OCI-LY1 (cell line): ENCODE results near the gene RASGEF1C.

Source experiments
- CTCF ChIP-seq: fragments of 200-600 bp; sonication (generic), shearing (Covaris generic); IDR thresholded peaks from 2 replicates; pipeline ENCODE4 v1.5.1; 2017; ENCODE audit warnings: mild to moderate bottlenecking, antibody characterized with exemption, low read length, moderate library complexity, mixed read lengths
- EZH2 ChIP-seq: fragments of 200-600 bp; sonication (generic), shearing (Covaris generic); IDR thresholded peaks from 2 replicates; pipeline ENCODE4 v1.8.0; 2017; ENCODE audit warnings: borderline replicate concordance, mixed run types, mild to moderate bottlenecking, antibody characterized with exemption, low read length, moderate library complexity, mixed read lengths

GRCh38 chr5:180211761-180212035 is 2.7 kb upstream of the RASGEF1C start:
- TF ChIP-seq CTCF (no peak), EZH2 (no peak)
